Uterus (tissue), 4 donors: ENCODE results near the gene BHLHE41. TPM values are rescaled to one million over a fixed set of nuclear protein-coding genes. Genes with fewer than 3 reads are reported as not detected.

ENCODE experiments used
- DNase-seq, 2 donors: peaks; one replicate each; pipeline ENCODE4 v3.0.0-alpha.2; 2019 to 2020
- H3K27ac ChIP-seq, 2 donors: fragments of 200-600 bp; sonication (generic); 1 replicate in 1 of 2; 2 replicates in 1 of 2; pipeline ENCODE4 v1.5.1; 2016 to 2018
- H3K27me3 ChIP-seq, 2 donors: fragments of 200-600 bp; sonication (generic); one replicate each; pipeline ENCODE4 v1.5.1; 2018 to 2019; ENCODE audit warnings: control low read depth in 1 of 2
- H3K36me3 ChIP-seq, 2 donors: fragments of 200-600 bp; sonication (generic); one replicate each; pipeline ENCODE4 v1.5.1; 2019; ENCODE audit warnings: control low read depth in 1 of 2
- H3K4me1 ChIP-seq, 2 donors: fragments of 200-600 bp; sonication (generic); one replicate each; pipeline ENCODE4 v1.5.1; 2018 to 2019; ENCODE audit warnings: control low read depth in 1 of 2
- H3K4me3 ChIP-seq, 2 donors: fragments of 200-600 bp; sonication (generic); 1 replicate in 1 of 2; 2 replicates in 1 of 2; pipeline ENCODE4 v1.5.1; 2018 to 2019; ENCODE audit warnings: mild to moderate bottlenecking in 1 of 2
- H3K9me3 ChIP-seq, 2 donors: fragments of 200-600 bp; sonication (generic); one replicate each; pipeline ENCODE4 v1.5.1; 2019; ENCODE audit warnings: control low read depth in 1 of 2
- POLR2A ChIP-seq, 2 donors: fragments of 450-650 bp; IDR thresholded peaks; one replicate each; pipeline ENCODE4 v1.6.1; 2016; ENCODE audit warnings: antibody characterized with exemption in 2 of 2, mild to moderate bottlenecking in 1 of 2, moderate library complexity in 1 of 2
- intact Hi-C: fragments of 100-400 bp; cut with DNase I; formaldehyde crosslinking; loops from one replicate; pipeline ENCODE4 v1.15.1; 2023; ENCODE audit warnings: low total_unique reads
- total RNA-seq, 4 donors: library from RNA; depleted of rRNA in 3 of 4; stranded (reverse); fragments of >200 nt in 3 of 4; gene quantifications; one replicate each; pipeline versions ENCODE4 v1.1.0 to v1.2.4, GENCODE V29; 2014 to 2023
- TF ChIP-seq, protein P1 (sequence below), 4 experiments: fragments of 200-600 bp in 2 of 4; fragments of 450-650 bp in 2 of 4; sonication (generic) in 2 of 4; IDR thresholded peaks; one replicate each; pipeline ENCODE4 v1.5.1; 2016 to 2019; ENCODE audit warnings: antibody characterized with exemption in 4 of 4, mild to moderate bottlenecking in 2 of 4, moderate library complexity in 1 of 4
- donor health status: DM: yes; HTN: yes; CAD: no.

Gene BHLHE41
- total RNA-seq, 4 donors from 2014 or later = 2.1 to 31.2 (median 5.0) TPM

DNA sequence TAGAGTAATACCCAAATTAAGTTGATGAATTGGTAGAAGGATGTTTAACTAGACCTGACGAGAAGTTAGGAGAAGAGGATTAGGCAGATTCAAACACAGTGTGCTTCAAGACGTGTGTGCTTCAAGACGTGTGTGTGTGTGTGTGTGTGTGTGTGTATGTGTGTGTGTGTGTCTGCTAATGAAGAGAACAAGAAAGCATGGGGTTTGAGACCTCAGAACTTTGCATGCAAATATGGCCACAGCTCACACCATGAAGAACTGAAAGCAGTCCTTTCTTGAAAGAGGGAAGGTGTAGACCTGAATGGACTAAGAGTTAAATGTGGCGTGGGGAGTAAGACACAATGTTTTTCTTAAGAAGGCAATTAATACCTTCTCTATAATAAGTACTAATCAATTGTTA is 38.1 kb upstream of the BHLHE41 start:
- no peak overlapping the region for H3K4me3 ChIP-seq

DNA sequence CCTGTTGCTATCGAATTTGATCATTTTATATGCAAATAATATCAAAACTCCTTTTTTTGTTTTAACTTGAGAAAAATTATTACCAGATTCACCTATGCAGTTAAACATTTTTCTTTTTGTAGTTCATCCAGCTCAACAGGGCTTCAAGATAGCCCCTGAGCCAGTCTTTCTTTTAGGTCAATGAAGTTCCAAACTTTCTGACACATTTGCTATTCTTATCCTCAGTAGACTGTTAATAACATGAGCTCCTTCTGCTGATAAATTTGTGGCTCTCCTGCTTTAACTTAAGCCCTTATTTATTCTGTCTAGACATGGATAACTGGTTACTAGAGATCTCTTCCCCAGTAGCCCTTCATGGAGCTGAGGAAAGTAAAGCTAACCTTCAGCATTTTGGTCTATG is 37.3 kb upstream of the BHLHE41 start:
- TF ChIP-seq POLR2A (IDR thresholded peaks at IDR 0.05) = no peak
- TF ChIP-seq, protein P1, sequence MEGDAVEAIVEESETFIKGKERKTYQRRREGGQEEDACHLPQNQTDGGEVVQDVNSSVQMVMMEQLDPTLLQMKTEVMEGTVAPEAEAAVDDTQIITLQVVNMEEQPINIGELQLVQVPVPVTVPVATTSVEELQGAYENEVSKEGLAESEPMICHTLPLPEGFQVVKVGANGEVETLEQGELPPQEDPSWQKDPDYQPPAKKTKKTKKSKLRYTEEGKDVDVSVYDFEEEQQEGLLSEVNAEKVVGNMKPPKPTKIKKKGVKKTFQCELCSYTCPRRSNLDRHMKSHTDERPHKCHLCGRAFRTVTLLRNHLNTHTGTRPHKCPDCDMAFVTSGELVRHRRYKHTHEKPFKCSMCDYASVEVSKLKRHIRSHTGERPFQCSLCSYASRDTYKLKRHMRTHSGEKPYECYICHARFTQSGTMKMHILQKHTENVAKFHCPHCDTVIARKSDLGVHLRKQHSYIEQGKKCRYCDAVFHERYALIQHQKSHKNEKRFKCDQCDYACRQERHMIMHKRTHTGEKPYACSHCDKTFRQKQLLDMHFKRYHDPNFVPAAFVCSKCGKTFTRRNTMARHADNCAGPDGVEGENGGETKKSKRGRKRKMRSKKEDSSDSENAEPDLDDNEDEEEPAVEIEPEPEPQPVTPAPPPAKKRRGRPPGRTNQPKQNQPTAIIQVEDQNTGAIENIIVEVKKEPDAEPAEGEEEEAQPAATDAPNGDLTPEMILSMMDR (IDR thresholded peaks at IDR 0.05) = no peak
- H3K27ac ChIP-seq = no peak overlapping the region
- intact Hi-C loops = no loop called here
- no peaks in the 10 kb centered on the region for H3K36me3 ChIP-seq
- no peak for DNase-seq
- H3K4me1 ChIP-seq = no peaks in the 10 kb centered on the region
- no peak overlapping the region for H3K4me3 ChIP-seq
- no peaks in the 10 kb centered on the region for H3K27me3 ChIP-seq
- no peaks in the 10 kb centered on the region for H3K9me3 ChIP-seq

More for the DNA sequence above, 38.1 kb upstream of the BHLHE41 start:
- Histone ChIP-seq H3K27ac (no peak overlapping the region), H3K4me1 (no peaks in the 10 kb centered on the region), H3K9me3 (no peaks in the 10 kb centered on the region), H3K27me3 (no peaks in the 10 kb centered on the region), H3K36me3 (no peaks in the 10 kb centered on the region)
- no peak for DNase-seq
- intact Hi-C loops = no loop called here
- TF ChIP-seq, protein P1 (IDR thresholded peaks at IDR 0.05) = no peak
- no peak for TF ChIP-seq POLR2A (IDR thresholded peaks at IDR 0.05)

DNA sequence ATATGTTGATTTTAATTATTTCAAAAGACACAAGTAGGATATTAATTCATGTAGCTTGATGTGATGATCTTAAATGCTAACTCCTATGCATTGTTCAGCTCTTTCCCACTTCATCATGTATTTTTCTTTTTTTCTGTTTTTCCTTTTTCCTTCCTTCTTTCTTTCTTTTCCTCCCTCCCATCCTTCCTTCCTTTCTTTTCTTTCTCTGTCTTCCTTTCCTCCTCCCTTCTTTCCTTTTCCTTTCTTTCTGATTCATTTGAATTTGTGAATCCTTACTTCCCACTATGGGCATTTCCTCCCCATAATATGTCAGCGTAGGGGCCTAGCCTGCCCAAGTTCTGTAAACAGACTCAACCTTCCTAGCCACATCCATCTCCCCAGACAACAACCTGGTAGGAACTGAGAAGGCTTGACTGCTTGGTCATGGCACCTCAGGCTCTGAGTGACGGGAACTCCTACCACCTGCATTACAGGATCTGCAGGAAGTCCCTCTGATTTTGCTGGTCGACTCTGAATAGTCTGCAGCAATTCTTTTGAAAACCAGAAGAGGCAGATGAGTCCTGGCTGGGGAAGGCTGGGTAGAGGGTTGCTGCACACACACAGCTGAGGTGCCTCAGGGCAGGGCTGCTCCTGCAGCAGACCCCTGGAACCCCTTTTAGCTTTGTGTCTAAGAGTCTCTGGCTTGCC is 33.4 kb upstream of the BHLHE41 start:
- Histone ChIP-seq H3K4me1 (peaks cover 0 to 6% of the 10 kb centered on the region in 2 donors), H3K27ac (no peak overlapping the region), H3K27me3 (no peaks in the 10 kb centered on the region), H3K36me3 (no peaks in the 10 kb centered on the region), H3K9me3 (no peaks in the 10 kb centered on the region), H3K4me3 (no peak overlapping the region)
- intact Hi-C loops = no loop called here
- no peak for DNase-seq
- TF ChIP-seq POLR2A (IDR thresholded peaks at IDR 0.05) = no peak
- TF ChIP-seq, protein P1 (IDR thresholded peaks at IDR 0.05) = no peak

DNA sequence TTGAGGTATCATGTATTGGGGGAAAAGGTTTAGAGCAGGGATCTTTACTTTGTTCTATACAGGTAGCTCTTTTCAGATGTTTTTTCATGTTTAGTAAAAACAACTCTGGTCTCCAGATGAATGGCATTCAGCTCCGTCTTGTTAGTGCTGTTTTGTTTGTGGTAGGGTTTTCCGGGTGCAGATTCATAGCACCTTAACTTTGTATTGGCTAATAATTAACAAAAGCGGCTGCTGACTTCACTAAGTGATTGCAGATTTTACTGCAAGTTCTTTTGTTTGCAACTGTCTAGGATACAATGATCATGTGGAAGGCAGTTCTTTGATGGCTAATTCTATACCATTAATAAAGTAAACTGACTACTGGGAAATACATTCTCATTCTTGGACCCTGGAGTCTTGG is 32.2 kb upstream of the BHLHE41 start:
- no peak overlapping the region for H3K27ac ChIP-seq
- H3K4me1 ChIP-seq = peaks cover 0 to 6% of the 10 kb centered on the region in 2 donors
- no peaks in the 10 kb centered on the region for H3K27me3 ChIP-seq
- H3K36me3 ChIP-seq = no peaks in the 10 kb centered on the region
- TF ChIP-seq POLR2A (IDR thresholded peaks at IDR 0.05) = no peak
- TF ChIP-seq, protein P1 (IDR thresholded peaks at IDR 0.05) = no peak
- no peak for DNase-seq
- H3K4me3 ChIP-seq = no peak overlapping the region
- H3K9me3 ChIP-seq = no peaks in the 10 kb centered on the region
- intact Hi-C loops = no loop called here

DNA sequence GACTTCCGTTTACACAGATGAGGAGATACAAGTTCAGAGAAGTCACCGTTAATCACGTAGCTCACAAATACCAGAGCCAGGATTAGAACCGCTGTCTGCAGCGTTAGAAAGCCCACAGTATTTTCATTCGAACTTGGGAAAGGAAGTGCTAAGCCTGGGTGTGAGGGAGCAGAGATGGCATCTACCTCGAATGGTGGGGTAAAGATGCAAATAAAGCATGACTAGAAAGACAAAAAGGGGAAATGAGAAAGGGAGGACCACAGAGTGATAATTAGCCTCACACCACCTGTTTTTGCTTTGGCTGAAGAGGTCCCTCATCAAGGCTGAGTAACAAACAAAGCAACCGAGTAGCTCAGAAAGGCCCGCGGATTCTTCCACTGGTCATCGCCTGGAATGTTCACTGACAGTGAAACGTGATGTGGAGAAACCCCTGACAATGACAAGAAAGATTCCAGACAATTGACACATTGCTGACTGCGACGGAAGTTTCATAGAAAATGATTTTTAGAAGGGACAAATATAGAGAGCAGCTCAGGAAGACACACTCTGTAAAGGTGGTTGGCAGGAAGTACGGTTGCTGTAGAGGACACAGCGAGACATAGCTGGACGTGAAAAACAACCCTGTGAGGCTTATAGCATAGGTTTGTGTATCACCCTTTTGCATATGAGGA is 31.5 kb upstream of the BHLHE41 start:
- Histone ChIP-seq H3K36me3 (no peaks in the 10 kb centered on the region), H3K27me3 (no peaks in the 10 kb centered on the region), H3K4me1 (peaks cover 0 to 6% of the 10 kb centered on the region in 2 donors), H3K9me3 (no peaks in the 10 kb centered on the region), H3K4me3 (no peak overlapping the region), H3K27ac (no peak overlapping the region)
- DNase-seq = no peak
- no peak for TF ChIP-seq POLR2A (IDR thresholded peaks at IDR 0.05)
- TF ChIP-seq, protein P1 (IDR thresholded peaks at IDR 0.05) = no peak
- intact Hi-C loops = no loop called here
